Right atrium auricular region (tissue), 2 donors: Measurements from ENCODE around the gene TBX21. TPM values are rescaled to one million over a fixed set of nuclear protein-coding genes. Genes with fewer than 3 reads are reported as not detected.
A peak's percentile ranks its signal among the peaks of the same experiment; 100 is the strongest.

Source experiments
- DNase-seq: peaks from one replicate; pipeline ENCODE4 v3.0.0-alpha.2; 2019; ENCODE audit warnings: low spot score
- H3K27ac ChIP-seq, 2 donors: fragments of 200-600 bp; sonication (generic); 1 replicate in 1 of 2; 2 replicates in 1 of 2; pipeline ENCODE4 v1.5.1; 2016 to 2019
- H3K27me3 ChIP-seq, 2 donors: fragments of 200-600 bp; sonication (generic); one replicate each; pipeline versions ENCODE4 v1.5.1 to v1.6.0; 2017 to 2019
- H3K36me3 ChIP-seq: fragments of 200-600 bp; sonication (generic); one replicate; pipeline ENCODE4 v1.5.1; 2016
- H3K4me1 ChIP-seq, 2 donors: fragments of 200-600 bp; sonication (generic); one replicate each; pipeline versions ENCODE4 v1.5.1 to v1.6.0; 2017 to 2019
- H3K4me3 ChIP-seq, 2 donors: fragments of 200-600 bp; sonication (generic); 1 replicate in 1 of 2; 2 replicates in 1 of 2; pipeline ENCODE4 v1.5.1; 2017 to 2019; ENCODE audit warnings: mild to moderate bottlenecking in 1 of 2, moderate library complexity in 1 of 2
- H3K9me3 ChIP-seq, 2 donors: fragments of 200-600 bp; sonication (generic); one replicate each; pipeline ENCODE4 v1.5.1; 2019
- total RNA-seq, 2 donors: library from RNA; depleted of rRNA; stranded (reverse); fragments of >200 nt; gene quantifications; one replicate each; pipeline ENCODE4 v1.1.0, GENCODE V29; 2016
- TF ChIP-seq, protein P1 (sequence below), 2 donors: fragments of 200-600 bp; sonication (generic); IDR thresholded peaks; one replicate each; pipeline ENCODE4 v1.5.1; 2019; ENCODE audit warnings: antibody characterized with exemption in 2 of 2

Gene TBX21
- total RNA-seq, 2 donors from 2014 or later = 0.39 TPM; not detected in 1

DNA sequence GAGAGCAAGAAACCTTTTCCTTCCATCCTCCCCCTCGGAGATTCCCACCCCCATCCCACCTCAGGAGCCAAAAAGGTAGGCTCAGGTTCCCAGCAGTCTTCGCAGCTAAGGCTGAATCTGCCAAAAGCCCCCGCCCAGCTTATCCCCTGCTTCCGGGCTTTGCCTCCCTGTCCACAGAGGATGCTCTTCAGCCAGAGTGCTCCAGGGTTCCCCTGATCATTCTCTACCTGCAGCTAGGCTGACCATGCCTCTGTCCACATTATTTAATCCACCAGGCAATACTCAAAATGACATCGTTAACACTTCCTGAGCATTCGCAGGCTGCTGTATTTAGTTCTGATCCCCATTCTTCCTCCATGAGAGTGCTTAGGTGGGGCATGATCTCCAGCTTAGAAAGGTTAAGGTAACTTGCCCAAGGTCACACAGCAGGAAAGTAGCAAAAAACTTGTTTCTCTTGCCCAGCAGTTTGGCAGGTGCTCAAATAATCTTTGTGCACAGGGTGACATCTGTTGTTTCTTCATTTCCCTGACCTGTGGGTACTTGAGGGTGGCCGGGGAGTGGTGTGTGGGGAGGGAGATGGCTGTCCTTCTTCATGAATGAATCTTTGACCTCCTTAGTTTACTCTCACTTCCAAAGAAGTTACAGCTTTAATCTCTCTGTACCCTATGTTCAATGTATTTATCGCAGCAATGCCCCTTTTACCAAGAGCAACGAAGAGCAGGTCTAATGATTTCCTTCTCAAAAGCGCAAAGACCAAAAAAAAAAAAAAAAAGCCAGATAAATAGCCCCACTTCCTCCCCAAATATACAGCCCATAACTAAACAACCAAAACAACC lies 39.9 kb upstream of the TBX21 start:
- Histone ChIP-seq H3K27me3 (no peaks in the 10 kb centered on the region), H3K4me1 (peaks cover 0 to 33% of the 10 kb centered on the region in 2 donors), H3K27ac (peak overlapping the region; percentile 95 to 96), H3K4me3 (peak overlapping the region; percentile 65 to 95), H3K9me3 (no peaks in the 10 kb centered on the region), H3K36me3 (no peaks in the 10 kb centered on the region)
- TF ChIP-seq, protein P1, sequence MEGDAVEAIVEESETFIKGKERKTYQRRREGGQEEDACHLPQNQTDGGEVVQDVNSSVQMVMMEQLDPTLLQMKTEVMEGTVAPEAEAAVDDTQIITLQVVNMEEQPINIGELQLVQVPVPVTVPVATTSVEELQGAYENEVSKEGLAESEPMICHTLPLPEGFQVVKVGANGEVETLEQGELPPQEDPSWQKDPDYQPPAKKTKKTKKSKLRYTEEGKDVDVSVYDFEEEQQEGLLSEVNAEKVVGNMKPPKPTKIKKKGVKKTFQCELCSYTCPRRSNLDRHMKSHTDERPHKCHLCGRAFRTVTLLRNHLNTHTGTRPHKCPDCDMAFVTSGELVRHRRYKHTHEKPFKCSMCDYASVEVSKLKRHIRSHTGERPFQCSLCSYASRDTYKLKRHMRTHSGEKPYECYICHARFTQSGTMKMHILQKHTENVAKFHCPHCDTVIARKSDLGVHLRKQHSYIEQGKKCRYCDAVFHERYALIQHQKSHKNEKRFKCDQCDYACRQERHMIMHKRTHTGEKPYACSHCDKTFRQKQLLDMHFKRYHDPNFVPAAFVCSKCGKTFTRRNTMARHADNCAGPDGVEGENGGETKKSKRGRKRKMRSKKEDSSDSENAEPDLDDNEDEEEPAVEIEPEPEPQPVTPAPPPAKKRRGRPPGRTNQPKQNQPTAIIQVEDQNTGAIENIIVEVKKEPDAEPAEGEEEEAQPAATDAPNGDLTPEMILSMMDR (IDR thresholded peaks at IDR 0.05) = no peak
- DNase-seq = no peak

DNA sequence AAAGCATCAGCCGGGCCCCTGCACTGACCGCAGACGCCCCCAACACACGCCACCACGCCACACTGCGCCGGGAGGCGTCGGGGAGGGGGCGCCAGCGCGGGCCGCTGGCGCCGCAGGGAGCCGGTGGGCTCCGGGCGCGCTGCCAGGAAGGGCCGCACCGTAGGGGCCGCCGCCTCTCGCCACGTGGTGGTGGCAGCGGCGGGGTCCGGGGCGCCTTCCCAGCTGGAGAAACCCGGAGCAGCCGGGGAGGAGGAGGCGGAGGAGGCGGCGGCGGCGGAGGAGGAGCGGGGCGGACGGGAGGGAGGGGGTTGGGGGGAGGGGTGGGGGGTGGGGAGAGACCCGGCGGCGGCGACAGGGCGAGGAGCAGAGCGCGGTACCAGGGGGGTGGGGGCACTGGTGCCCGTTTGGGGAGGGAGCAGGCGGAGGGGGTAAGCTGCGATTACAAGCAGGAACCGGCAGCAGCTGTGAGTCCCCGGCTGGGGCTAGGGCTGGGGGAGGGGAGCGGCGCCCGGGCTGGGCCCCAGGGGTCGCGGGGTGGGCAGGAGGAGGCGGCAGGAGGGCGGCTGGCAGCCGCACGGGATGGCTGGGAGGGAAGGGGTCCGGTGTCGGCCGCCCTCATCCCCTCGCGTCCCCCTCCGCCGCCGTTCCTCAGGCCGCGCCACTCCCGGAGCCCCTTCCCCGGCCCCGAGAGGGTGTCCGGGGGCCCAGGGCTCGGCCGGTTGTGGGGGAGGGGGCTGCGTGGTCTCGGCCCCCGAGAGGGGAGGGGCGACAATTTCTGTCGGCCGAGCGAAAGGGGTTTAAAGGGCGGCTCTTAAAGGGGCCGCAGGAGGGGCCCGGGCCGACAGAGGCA lies 39.1 kb upstream of the TBX21 start, which contains the start of gene TBKBP1:
TSS of gene TBKBP1 (plus strand) at position 431 of the 850 bp plus-strand sequence. CDS start 1,952 bp downstream, outside the sequence.
- H3K9me3 ChIP-seq = no peaks in the 10 kb centered on the region
- H3K4me1 ChIP-seq = peaks cover 0 to 33% of the 10 kb centered on the region in 2 donors
- no peak for DNase-seq
- TF ChIP-seq, protein P1 (IDR thresholded peaks at IDR 0.05) = no peak
- peak within 1 kb of the TSS; percentile 65 to 95 for H3K4me3 ChIP-seq
- H3K36me3 ChIP-seq = no peaks in the 10 kb centered on the region
- H3K27ac ChIP-seq = peak within 1 kb of the TSS; percentile 95 to 96
- H3K27me3 ChIP-seq = no peaks in the 10 kb centered on the region

DNA sequence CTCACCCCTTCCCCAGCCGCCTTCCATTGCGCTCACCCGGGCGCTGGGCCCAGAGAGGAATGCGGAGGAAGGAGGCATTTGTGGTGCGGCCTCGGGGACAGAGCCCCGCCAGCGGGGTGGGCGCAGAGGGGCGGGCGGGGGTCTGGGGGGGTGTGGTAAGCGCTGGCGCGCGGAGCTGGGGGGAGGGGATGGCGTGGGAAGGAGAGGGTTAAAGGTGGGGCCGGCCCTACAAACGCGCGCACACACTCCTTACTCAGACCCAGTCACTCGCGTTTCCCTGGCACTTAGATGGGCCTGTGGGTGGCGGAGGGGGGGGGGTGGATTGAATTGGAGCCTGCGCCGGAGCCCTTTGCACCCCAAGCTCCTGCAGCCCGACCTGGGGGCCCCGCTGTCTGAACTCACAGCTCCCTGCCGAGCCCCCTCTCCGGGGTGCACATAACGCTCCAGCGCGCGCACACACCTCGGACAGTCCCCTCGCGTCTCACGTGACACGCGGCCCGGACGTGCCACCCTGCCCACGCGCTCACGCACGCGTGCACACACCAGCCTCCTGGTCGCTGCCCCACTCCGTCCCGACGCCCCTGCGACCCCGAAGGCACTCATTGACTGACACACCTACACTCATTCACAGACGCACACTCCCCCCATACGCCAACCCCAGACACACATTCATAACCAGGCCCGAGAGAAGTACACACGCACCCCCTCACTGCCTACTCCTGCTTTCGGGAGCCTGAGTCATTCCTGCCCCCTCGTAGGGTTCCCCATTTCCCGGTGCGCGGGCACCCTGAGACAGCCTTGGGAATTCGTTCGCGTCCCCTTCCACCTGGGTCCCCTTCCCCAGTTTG lies 38.2 kb upstream of the TBX21 start:
- TF ChIP-seq, protein P1 (IDR thresholded peaks at IDR 0.05) = no peak
- Histone ChIP-seq H3K27ac (peak overlapping the region; percentile 95 to 96), H3K4me3 (peak overlapping the region; percentile 65 to 95), H3K36me3 (peaks cover 8% of the 10 kb centered on the region), H3K4me1 (peaks cover 0 to 33% of the 10 kb centered on the region in 2 donors), H3K9me3 (no peaks in the 10 kb centered on the region), H3K27me3 (no peaks in the 10 kb centered on the region)
- DNase-seq = no peak

DNA sequence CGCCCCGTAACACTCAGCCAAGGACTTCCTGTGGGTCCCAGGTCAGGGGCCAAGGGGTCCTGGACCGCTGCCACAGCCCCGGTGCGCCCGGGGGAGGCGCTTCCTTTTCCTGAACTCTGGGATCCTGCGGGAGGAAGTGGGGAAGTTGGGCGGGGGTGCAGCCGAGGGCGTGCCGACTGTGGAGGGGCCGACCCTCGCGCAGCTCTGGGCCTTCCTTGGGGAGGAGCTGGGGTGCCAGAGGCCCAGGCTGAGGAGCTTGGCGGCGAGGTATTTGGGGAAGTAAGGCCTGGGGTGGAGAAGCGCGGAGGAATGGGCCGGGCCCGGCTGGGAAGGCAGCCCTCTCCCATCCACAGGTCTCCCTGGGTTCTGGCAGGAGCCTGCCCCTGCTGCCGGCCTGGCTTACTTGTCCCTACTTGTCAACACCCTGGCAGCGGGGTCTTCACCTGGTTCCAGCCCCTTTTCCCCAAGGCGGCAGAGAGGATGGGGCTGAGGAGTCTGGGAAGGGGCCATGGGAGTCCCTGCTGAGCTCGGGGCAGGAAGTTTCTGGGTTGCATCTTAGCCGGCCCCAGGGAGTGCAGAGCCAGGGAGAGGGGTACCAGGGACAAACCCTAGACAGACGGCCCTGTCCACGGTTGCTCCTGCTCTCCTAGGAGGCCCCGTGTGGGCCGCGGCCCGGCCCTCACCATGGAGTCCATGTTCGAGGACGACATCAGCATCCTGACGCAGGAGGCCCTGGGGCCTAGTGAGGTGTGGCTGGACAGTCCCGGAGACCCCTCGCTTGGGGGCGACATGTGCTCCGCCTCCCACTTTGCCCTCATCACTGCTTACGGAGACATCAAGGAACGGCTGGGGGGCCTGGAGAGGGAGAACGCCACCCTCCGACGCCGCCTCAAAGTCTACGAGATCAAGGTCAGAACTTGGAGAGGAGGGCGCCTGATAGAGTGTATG lies 37.3 kb upstream of the TBX21 start:
- peak overlapping the region; percentile 95 to 96 for H3K27ac ChIP-seq
- H3K36me3 ChIP-seq = peaks cover 14% of the 10 kb centered on the region
- peak; percentile 76 for DNase-seq
- peak overlapping the region; percentile 65 to 95 for H3K4me3 ChIP-seq
- no peaks in the 10 kb centered on the region for H3K9me3 ChIP-seq
- H3K4me1 ChIP-seq = peaks cover 0 to 33% of the 10 kb centered on the region in 2 donors
- TF ChIP-seq, protein P1 (IDR thresholded peaks at IDR 0.05) = no peak
- H3K27me3 ChIP-seq = no peaks in the 10 kb centered on the region
